ENCODE results near the gene EXOSC3.
A peak's percentile ranks its signal among the peaks of the same experiment; 100 is the strongest.

Gene EXOSC3

DNA sequence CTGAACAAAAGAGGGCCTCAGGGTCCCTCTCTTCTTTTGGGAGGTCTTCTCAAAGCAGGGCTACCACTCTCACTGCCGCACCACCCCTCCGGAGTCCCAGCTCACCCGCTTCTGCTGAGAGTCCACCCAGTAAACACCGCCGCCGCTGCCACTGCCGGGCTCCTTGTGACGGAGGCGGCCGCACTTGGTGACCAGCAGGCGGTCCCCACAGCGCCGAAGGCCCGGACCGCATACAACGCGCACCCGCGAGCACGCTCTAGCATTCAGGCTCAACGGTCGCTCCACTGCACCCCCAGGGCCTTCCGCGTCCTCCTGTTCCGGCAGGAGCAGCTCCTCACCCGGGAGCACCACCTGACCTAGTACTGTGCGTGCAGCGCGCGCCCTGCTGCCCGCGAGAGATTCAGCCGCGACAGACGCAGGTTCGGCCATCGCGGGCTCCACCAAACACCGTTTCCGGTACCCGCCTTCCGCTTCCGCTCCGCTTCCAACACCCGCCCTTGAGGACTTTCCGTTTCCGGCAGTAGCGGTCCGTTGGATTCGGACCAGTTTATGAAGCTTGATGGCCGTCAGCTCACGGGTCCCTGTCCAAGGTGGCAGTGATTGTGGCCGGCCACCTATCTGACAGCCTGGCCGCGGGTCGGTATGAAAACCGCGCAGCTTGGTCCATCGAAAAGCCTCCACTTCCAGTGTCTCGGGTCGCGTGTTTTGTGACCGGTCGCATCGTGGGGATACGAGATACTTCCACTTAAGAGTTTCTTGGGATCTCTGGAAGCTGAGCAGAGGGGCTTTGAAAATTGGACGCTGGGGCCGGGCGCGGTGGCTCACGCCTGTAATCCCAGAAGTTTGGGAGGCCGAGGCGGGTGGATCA is at the start of gene EXOSC3:
TSS of gene EXOSC3 (minus strand) at position 449 of the 868 bp plus-strand sequence. CDS start at position 429, 20 bp downstream.
- POLR2A ChIA-PET: interaction anchor here (0.5 to 1.8 kb wide), 22 partner anchors 9 to 851 kb away, joined by 3 to 44 read pairs (median 4); partner anchors contain the start of genes DCAF10, POLR1E, SLC25A51 and TOMM5
- peaks cover 17 to 40% of the 10 kb centered on the region in 2 experiments; a peak in 2 of 3 replicates for H3K36me3 ChIP-seq (ENCODE audit: control insufficient read depth in 2 of 2, insufficient read depth in 1 of 2, low read length in 2 of 2)
- peak within 1 kb of the TSS; percentile 51; the same call in 1 of the 2 replicates for H3K27ac ChIP-seq (ENCODE audit: extremely low read depth, low read depth, low read length)
- H3K9me3 ChIP-seq (ENCODE audit: control insufficient read depth, insufficient read depth, low read depth, low read length): no peaks in the 10 kb centered on the region
- H3K4me3 ChIP-seq (ENCODE audit: low read depth, low read length): peak within 1 kb of the TSS; percentile 94
- CTCF ChIA-PET: interaction anchor here (0.5 to 1.8 kb wide), 11 partner anchors 12 to 1616 kb away, joined by 3 to 7 read pairs (median 3); partner anchors contain the start of gene FBXO10
- H3K4me1 ChIP-seq (ENCODE audit: control insufficient read depth, insufficient read depth, low read length): no peaks in the 10 kb centered on the region
- TF ChIP-seq, protein P1, sequence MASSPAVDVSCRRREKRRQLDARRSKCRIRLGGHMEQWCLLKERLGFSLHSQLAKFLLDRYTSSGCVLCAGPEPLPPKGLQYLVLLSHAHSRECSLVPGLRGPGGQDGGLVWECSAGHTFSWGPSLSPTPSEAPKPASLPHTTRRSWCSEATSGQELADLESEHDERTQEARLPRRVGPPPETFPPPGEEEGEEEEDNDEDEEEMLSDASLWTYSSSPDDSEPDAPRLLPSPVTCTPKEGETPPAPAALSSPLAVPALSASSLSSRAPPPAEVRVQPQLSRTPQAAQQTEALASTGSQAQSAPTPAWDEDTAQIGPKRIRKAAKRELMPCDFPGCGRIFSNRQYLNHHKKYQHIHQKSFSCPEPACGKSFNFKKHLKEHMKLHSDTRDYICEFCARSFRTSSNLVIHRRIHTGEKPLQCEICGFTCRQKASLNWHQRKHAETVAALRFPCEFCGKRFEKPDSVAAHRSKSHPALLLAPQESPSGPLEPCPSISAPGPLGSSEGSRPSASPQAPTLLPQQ (tag by site-specific recombination; IDR thresholded peaks at IDR 0.05): peak; percentile 88
- TF ChIP-seq ZFP37 (tag by site-specific recombination; IDR thresholded peaks at IDR 0.05) (peak; percentile 66; the same call in 1 of the 2 replicates), ZBTB20 (tag by site-specific recombination; IDR thresholded peaks at IDR 0.05) (peak; percentile 64; the same call in 1 of the 2 replicates), ZBTB21 (tag by site-specific recombination; IDR thresholded peaks at IDR 0.05) (0 out of 2 replicates have a peak, but pooled peaks have one; percentile 17), ZBTB8A (tag by site-specific recombination; IDR thresholded peaks at IDR 0.05) (0 out of 2 replicates have a peak, but pooled peaks have one; percentile 12), YY2 (tag by site-specific recombination; IDR thresholded peaks at IDR 0.05) (peak; percentile 82), ZNF501 (tag by site-specific recombination; IDR thresholded peaks at IDR 0.05) (peak; percentile 81), SP7 (tag by site-specific recombination; IDR thresholded peaks at IDR 0.05) (peak; percentile 39; the same call in 1 of the 2 replicates), ZNF311 (tag by site-specific recombination; IDR thresholded peaks at IDR 0.05; ENCODE audit: borderline replicate concordance) (no peak), ZNF24 (tag by site-specific recombination; IDR thresholded peaks at IDR 0.05) (0 out of 2 replicates have a peak, but pooled peaks have one; percentile 33), ZNF792 (tag by site-specific recombination; IDR thresholded peaks at IDR 0.05) (no peak), ZIC2 (tag by site-specific recombination; IDR thresholded peaks at IDR 0.05) (peak; percentile 68), BCL11A (tag by site-specific recombination; IDR thresholded peaks at IDR 0.05; ENCODE audit: low read depth) (no peak), KLF9 (tag by site-specific recombination; IDR thresholded peaks at IDR 0.05; ENCODE audit: low read depth) (peak; percentile 16; the same call in 1 of the 2 replicates), SP2 (tag by site-specific recombination; IDR thresholded peaks at IDR 0.05) (peak; percentile 87)
- TF ChIP-seq, protein P2, sequence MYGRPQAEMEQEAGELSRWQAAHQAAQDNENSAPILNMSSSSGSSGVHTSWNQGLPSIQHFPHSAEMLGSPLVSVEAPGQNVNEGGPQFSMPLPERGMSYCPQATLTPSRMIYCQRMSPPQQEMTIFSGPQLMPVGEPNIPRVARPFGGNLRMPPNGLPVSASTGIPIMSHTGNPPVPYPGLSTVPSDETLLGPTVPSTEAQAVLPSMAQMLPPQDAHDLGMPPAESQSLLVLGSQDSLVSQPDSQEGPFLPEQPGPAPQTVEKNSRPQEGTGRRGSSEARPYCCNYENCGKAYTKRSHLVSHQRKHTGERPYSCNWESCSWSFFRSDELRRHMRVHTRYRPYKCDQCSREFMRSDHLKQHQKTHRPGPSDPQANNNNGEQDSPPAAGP (tag by site-specific recombination; IDR thresholded peaks at IDR 0.05): 0 out of 2 replicates have a peak, but pooled peaks have one; percentile 23
- TF ChIP-seq, protein P3, sequence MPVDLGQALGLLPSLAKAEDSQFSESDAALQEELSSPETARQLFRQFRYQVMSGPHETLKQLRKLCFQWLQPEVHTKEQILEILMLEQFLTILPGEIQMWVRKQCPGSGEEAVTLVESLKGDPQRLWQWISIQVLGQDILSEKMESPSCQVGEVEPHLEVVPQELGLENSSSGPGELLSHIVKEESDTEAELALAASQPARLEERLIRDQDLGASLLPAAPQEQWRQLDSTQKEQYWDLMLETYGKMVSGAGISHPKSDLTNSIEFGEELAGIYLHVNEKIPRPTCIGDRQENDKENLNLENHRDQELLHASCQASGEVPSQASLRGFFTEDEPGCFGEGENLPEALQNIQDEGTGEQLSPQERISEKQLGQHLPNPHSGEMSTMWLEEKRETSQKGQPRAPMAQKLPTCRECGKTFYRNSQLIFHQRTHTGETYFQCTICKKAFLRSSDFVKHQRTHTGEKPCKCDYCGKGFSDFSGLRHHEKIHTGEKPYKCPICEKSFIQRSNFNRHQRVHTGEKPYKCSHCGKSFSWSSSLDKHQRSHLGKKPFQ (tag by site-specific recombination; IDR thresholded peaks at IDR 0.05): no peak
- TF ChIP-seq, protein P4, sequence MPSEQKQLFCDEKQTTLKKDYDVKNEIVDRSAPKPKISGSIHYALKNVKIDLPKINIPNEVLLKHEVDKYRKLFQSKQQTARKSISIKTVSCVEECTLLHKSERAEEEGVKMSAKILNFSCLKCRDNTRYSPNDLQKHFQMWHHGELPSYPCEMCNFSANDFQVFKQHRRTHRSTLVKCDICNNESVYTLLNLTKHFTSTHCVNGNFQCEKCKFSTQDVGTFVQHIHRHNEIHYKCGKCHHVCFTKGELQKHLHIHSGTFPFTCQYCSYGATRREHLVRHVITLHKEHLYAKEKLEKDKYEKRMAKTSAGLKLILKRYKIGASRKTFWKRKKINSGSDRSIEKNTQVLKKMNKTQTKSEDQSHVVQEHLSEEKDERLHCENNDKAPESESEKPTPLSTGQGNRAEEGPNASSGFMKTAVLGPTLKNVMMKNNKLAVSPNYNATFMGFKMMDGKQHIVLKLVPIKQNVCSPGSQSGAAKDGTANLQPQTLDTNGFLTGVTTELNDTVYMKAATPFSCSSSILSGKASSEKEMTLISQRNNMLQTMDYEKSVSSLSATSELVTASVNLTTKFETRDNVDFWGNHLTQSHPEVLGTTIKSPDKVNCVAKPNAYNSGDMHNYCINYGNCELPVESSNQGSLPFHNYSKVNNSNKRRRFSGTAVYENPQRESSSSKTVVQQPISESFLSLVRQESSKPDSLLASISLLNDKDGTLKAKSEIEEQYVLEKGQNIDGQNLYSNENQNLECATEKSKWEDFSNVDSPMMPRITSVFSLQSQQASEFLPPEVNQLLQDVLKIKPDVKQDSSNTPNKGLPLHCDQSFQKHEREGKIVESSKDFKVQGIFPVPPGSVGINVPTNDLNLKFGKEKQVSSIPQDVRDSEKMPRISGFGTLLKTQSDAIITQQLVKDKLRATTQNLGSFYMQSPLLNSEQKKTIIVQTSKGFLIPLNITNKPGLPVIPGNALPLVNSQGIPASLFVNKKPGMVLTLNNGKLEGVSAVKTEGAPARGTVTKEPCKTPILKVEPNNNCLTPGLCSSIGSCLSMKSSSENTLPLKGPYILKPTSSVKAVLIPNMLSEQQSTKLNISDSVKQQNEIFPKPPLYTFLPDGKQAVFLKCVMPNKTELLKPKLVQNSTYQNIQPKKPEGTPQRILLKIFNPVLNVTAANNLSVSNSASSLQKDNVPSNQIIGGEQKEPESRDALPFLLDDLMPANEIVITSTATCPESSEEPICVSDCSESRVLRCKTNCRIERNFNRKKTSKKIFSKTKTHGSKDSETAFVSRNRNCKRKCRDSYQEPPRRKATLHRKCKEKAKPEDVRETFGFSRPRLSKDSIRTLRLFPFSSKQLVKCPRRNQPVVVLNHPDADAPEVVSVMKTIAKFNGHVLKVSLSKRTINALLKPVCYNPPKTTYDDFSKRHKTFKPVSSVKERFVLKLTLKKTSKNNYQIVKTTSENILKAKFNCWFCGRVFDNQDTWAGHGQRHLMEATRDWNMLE (tag by site-specific recombination; conservative IDR thresholded peaks at IDR 0.05; ENCODE audit: low read depth): peak; percentile 79
- TF ChIP-seq, protein P5, sequence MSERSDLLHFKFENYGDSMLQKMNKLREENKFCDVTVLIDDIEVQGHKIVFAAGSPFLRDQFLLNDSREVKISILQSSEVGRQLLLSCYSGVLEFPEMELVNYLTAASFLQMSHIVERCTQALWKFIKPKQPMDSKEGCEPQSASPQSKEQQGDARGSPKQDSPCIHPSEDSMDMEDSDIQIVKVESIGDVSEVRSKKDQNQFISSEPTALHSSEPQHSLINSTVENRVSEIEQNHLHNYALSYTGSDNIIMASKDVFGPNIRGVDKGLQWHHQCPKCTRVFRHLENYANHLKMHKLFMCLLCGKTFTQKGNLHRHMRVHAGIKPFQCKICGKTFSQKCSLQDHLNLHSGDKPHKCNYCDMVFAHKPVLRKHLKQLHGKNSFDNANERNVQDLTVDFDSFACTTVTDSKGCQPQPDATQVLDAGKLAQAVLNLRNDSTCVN (tag by site-specific recombination; optimal IDR thresholded peaks at IDR 0.05): peak; percentile 96
- TF ChIP-seq, protein P6, sequence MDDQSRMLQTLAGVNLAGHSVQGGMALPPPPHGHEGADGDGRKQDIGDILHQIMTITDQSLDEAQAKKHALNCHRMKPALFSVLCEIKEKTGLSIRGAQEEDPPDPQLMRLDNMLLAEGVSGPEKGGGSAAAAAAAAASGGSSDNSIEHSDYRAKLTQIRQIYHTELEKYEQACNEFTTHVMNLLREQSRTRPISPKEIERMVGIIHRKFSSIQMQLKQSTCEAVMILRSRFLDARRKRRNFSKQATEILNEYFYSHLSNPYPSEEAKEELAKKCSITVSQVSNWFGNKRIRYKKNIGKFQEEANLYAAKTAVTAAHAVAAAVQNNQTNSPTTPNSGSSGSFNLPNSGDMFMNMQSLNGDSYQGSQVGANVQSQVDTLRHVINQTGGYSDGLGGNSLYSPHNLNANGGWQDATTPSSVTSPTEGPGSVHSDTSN (CRISPR knock-in tag; IDR thresholded peaks at IDR 0.05): 0 out of 2 replicates have a peak, but pooled peaks have one; percentile 56

Data from HEK293 (cell line).